ENCODE data around the gene TMEM205.

DNA sequence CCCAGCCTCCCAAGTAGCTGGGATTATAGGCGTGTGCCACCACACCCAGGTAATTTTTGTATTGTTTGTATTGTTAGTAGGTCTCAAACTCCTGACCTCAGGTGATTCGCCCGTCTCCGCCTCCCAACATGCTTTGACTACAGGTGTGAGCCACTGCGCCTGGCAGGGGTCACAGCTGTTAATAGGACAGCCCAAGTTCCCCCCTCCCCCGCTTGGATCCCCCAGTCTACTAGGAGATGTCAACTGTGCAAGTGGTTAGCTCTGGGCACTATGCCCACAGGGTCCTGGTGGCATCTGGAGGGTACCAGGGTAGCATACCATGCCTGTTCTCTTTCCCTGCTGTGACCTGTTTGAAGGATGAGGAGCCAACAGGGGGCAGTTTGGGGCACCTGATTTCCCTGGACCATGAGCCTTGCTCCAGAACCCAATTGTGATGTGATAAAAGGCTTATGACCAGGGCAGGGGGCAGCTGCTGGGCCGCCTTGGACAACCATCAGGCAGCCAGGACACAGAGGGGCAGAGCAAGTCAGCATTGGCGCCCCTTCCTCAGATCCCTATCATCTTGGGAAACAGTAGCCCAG is 50.3 kb downstream of the TMEM205 start, which contains the start of gene TSPAN16:
- TF ChIP-seq ZNF8 (CRISPR knock-in tag; IDR thresholded peaks at IDR 0.05) (no peak), ARNTL (CRISPR knock-in tag; IDR thresholded peaks at IDR 0.05; ENCODE audit: borderline replicate concordance, low read depth) (no peak), PPARA (CRISPR knock-in tag; IDR thresholded peaks at IDR 0.05; ENCODE audit: borderline replicate concordance) (no peak), CSRNP3 (CRISPR knock-in tag; IDR thresholded peaks at IDR 0.05) (no peak), ZNF70 (CRISPR knock-in tag; IDR thresholded peaks at IDR 0.05) (no peak), GLIS3 (CRISPR knock-in tag; IDR thresholded peaks at IDR 0.05) (no peak), ZFP3 (CRISPR knock-in tag; IDR thresholded peaks at IDR 0.05) (no peak), BACH2 (CRISPR knock-in tag; IDR thresholded peaks at IDR 0.05; ENCODE audit: borderline replicate concordance) (no peak), TCF4 (CRISPR knock-in tag; IDR thresholded peaks at IDR 0.05; ENCODE audit: borderline replicate concordance) (no peak), RARB (CRISPR knock-in tag; IDR thresholded peaks at IDR 0.05) (no peak), ZFP30 (CRISPR knock-in tag; IDR thresholded peaks at IDR 0.05) (no peak), ZC3H10 (CRISPR knock-in tag; IDR thresholded peaks at IDR 0.05) (no peak)
- TF ChIP-seq, protein P1, sequence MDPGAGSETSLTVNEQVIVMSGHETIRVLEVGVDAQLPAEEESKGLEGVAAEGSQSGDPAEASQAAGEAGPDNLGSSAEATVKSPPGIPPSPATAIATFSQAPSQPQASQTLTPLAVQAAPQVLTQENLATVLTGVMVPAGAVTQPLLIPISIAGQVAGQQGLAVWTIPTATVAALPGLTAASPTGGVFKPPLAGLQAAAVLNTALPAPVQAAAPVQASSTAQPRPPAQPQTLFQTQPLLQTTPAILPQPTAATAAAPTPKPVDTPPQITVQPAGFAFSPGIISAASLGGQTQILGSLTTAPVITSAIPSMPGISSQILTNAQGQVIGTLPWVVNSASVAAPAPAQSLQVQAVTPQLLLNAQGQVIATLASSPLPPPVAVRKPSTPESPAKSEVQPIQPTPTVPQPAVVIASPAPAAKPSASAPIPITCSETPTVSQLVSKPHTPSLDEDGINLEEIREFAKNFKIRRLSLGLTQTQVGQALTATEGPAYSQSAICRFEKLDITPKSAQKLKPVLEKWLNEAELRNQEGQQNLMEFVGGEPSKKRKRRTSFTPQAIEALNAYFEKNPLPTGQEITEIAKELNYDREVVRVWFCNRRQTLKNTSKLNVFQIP (CRISPR knock-in tag; IDR thresholded peaks at IDR 0.05; ENCODE audit: borderline replicate concordance, low read depth), result no peak
